SK-N-MC (cell line): ENCODE measurements around the gene BBLN.

Source experiments
- EZH2 ChIP-seq: fragments of 200-600 bp; sonication (generic); IDR thresholded peaks from one replicate; pipeline ENCODE4 v1.6.1; 2017; ENCODE audit warnings: antibody characterized with exemption
- FOXP2 ChIP-seq: optimal IDR thresholded peaks from 2 replicates; pipeline ENCODE3; 2011; ENCODE audit warnings: mild to moderate bottlenecking, moderate library complexity; ENCODE audit not compliant: insufficient read depth; ENCODE audit errors: extremely low read length, control extremely low read depth
- POLR2AphosphoS5 ChIP-seq: IDR thresholded peaks from 2 replicates; pipeline ENCODE4 v1.6.1; 2012; ENCODE audit warnings: mild to moderate bottlenecking, low read depth, low read length, borderline replicate concordance

DNA sequence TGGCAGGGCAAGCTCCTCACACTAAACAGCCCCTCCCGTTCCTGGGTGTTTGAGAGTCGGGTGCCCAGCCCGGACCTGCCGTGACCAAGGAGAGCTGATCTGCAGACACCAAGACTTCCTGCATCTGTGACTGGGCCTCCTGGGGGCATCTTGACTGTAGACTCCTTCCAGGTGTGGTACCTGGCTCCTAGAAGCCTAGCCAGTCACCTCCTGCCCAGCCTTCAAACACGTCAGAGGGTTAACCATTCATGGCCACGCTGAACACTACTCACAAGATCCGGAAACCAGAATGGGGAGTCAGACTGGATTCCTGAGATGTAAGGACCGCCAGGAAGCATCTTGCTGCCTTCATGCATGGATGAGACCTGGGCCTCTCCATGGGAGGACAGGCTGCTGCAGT lies 14.5 kb upstream of the BBLN start:
- TF ChIP-seq POLR2AphosphoS5, result no peak
- no peak for TF ChIP-seq EZH2
- no peak for TF ChIP-seq FOXP2
